Measurements from ENCODE around the gene KCNE2.

Gene KCNE2

DNA sequence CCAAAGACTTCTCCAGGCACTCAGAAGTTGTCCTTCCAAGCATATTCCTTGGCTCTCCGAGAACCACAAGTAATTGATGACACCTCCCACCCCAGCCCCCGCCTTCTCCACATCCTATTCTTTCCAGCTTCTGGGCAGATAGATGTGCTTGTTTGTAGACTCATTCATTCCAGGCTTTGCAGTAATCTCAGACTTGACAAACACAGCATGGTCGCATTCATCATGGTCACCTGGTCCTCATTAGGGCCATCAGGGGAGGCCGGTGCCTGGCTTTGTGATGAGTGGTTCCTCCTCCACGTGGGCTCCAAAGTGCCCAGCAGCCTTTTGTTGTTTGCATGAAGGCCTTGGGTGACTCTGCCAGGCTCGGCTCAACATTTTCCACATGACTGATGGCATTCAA lies 28.5 kb upstream of the KCNE2 start:
- TF ChIP-seq, protein P1, sequence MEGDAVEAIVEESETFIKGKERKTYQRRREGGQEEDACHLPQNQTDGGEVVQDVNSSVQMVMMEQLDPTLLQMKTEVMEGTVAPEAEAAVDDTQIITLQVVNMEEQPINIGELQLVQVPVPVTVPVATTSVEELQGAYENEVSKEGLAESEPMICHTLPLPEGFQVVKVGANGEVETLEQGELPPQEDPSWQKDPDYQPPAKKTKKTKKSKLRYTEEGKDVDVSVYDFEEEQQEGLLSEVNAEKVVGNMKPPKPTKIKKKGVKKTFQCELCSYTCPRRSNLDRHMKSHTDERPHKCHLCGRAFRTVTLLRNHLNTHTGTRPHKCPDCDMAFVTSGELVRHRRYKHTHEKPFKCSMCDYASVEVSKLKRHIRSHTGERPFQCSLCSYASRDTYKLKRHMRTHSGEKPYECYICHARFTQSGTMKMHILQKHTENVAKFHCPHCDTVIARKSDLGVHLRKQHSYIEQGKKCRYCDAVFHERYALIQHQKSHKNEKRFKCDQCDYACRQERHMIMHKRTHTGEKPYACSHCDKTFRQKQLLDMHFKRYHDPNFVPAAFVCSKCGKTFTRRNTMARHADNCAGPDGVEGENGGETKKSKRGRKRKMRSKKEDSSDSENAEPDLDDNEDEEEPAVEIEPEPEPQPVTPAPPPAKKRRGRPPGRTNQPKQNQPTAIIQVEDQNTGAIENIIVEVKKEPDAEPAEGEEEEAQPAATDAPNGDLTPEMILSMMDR (IDR thresholded peaks at IDR 0.05): no peak
- DNase-seq (ENCODE audit: low spot score): no peak
- H3K27ac ChIP-seq: peak overlapping the region in 1 of 2 donors; percentile 90

GRCh38 chr21:34336245-34336644 lies 27.6 kb upstream of the KCNE2 start:
- H3K27ac ChIP-seq: peak overlapping the region; percentile 65 to 90
- TF ChIP-seq, protein P1 (IDR thresholded peaks at IDR 0.05): no peak
- DNase-seq (ENCODE audit: low spot score): no peak
- H3K4me3 ChIP-seq: no peak overlapping the region

More for the DNA sequence above, 28.5 kb upstream of the KCNE2 start:
- no peak overlapping the region for H3K4me3 ChIP-seq

GRCh38 chr21:34336756-34337391 lies 26.9 kb upstream of the KCNE2 start:
- Histone ChIP-seq H3K4me3 (no peak overlapping the region), H3K27ac (peak overlapping the region; percentile 65 to 90)
- TF ChIP-seq, protein P1 (IDR thresholded peaks at IDR 0.05): no peak
- no peak for DNase-seq (ENCODE audit: low spot score)

GRCh38 chr21:34337741-34338140 lies 26.1 kb upstream of the KCNE2 start:
- TF ChIP-seq, protein P1 (IDR thresholded peaks at IDR 0.05): no peak
- DNase-seq (ENCODE audit: low spot score): peak; percentile 61
- Histone ChIP-seq H3K4me3 (no peak overlapping the region), H3K27ac (peak overlapping the region; percentile 65 to 90)

- Histone ChIP-seq H3K27ac (peak overlapping the region in 1 of 2 donors; percentile 90), H3K4me3 (no peak overlapping the region)
- TF ChIP-seq, protein P1 (IDR thresholded peaks at IDR 0.05): no peak
- peak; percentile 53 for DNase-seq (ENCODE audit: low spot score)
Measured at GRCh38 chr21:34338226-34338625, 25.6 kb upstream of the KCNE2 start.

DNA sequence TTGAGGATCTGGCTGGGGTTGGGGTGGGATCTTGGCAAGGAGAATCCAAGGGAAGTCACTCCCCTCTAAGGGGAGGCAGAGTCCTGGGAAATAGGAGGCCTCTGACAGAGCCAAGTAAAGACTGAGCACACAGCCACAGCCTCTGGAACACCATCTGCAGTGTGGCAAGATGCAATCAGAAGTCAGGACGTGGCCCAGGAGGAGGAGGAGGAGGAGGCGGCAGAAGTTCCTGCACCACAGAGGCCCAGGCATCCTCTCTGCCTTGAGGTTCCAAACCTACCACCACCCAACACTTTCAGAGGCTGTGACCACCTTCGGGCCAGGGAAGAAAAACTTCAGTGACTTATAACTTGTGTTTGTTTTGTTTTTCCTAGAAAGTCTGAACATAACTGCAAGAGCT lies 23.7 kb upstream of the KCNE2 start:
- Histone ChIP-seq H3K4me3 (no peak overlapping the region), H3K27ac (peak overlapping the region; percentile 48 to 53)
- DNase-seq (ENCODE audit: low spot score): no peak
- TF ChIP-seq, protein P1 (IDR thresholded peaks at IDR 0.05): no peak

- H3K27ac ChIP-seq: peak overlapping the region in 1 of 2 donors; percentile 24
- peak; percentile 68 for DNase-seq (ENCODE audit: low spot score)
- TF ChIP-seq, protein P1 (IDR thresholded peaks at IDR 0.05): no peak
- no peak overlapping the region for H3K4me3 ChIP-seq
Measured at GRCh38 chr21:34342476-34342875, 21.3 kb upstream of the KCNE2 start.

Data from coronary artery (tissue), 2 donors.